Cardiac septum (tissue), 1 donor: ENCODE data around the gene UBE3B. TPM values are rescaled to one million over a fixed set of nuclear protein-coding genes. Genes with fewer than 3 reads are reported as not detected.

ENCODE experiments used
- DNase-seq: peaks from one replicate; pipeline ENCODE4 v3.0.0-alpha.2; 2020; ENCODE audit warnings: low spot score
- intact Hi-C: fragments of 100-400 bp; cut with DNase I; formaldehyde crosslinking; loops from one replicate; pipeline ENCODE4 v1.14.0; 2022
- total RNA-seq: library from RNA; stranded (reverse); fragmentation: NEBNext Ultra II Directional; extraction: Animal tissue kit (Norgen Biotek cat#: 25700); gene quantifications from one replicate; pipeline ENCODE4 v1.2.1, GENCODE V29; 2021
- donor health status: DM: no; HTN: no; CAD: no.

UBE3B gene
- total RNA-seq, 1 donor from 2014 or later = 47.1 TPM

- intact Hi-C loops = no loop called here
- no peak for DNase-seq
Observed at GRCh38 chr12:109489016-109489954, 11.9 kb downstream of the UBE3B start.

GRCh38 chr12:109489955-109490565 lies 12.6 kb downstream of the UBE3B start:
- no peak for DNase-seq
- intact Hi-C loops = no loop called here

- DNase-seq = no peak
- intact Hi-C loops = no loop called here
Observed at GRCh38 chr12:109491671-109492070, 14.2 kb downstream of the UBE3B start.

- intact Hi-C loops = no loop called here
- DNase-seq = no peak
Observed at GRCh38 chr12:109492371-109492770, 14.9 kb downstream of the UBE3B start.

- DNase-seq = no peak
- intact Hi-C loops = no loop called here
Observed at GRCh38 chr12:109493090-109493489, 15.7 kb downstream of the UBE3B start.

- intact Hi-C loops = no loop called here
- DNase-seq = no peak
Observed at GRCh38 chr12:109493938-109494337, 16.5 kb downstream of the UBE3B start.

GRCh38 chr12:109494348-109494881 lies 17.0 kb downstream of the UBE3B start:
- no peak for DNase-seq
- intact Hi-C loops = no loop called here

GRCh38 chr12:109495012-109495411 lies 17.6 kb downstream of the UBE3B start:
- intact Hi-C loops = no loop called here
- no peak for DNase-seq

- no peak for DNase-seq
- intact Hi-C loops = no loop called here
Observed at GRCh38 chr12:109496306-109496705, 18.9 kb downstream of the UBE3B start.

- intact Hi-C loops = no loop called here
- DNase-seq = no peak
Observed at GRCh38 chr12:109497675-109498074, 20.2 kb downstream of the UBE3B start.

GRCh38 chr12:109500406-109501185 lies 23.2 kb downstream of the UBE3B start:
- DNase-seq = no peak
- intact Hi-C loops = no loop called here

GRCh38 chr12:109501299-109501698 lies 23.9 kb downstream of the UBE3B start:
- intact Hi-C loops = no loop called here
- no peak for DNase-seq

- DNase-seq = no peak
- intact Hi-C loops = no loop called here
Observed at GRCh38 chr12:109502332-109502731, 24.9 kb downstream of the UBE3B start.

GRCh38 chr12:109503611-109504010 lies 26.2 kb downstream of the UBE3B start:
- intact Hi-C loops = no loop called here
- no peak for DNase-seq

GRCh38 chr12:109504068-109504467 lies 26.6 kb downstream of the UBE3B start:
- intact Hi-C loops = no loop called here
- DNase-seq = no peak

- intact Hi-C loops = no loop called here
- DNase-seq = no peak
Observed at GRCh38 chr12:109510196-109510595, 32.8 kb downstream of the UBE3B start.

- intact Hi-C loops = no loop called here
- DNase-seq = no peak
Observed at GRCh38 chr12:109512608-109513007, 35.2 kb downstream of the UBE3B start.

- DNase-seq = no peak
- intact Hi-C loops = no loop called here
Observed at GRCh38 chr12:109513051-109513450, 35.6 kb downstream of the UBE3B start.

GRCh38 chr12:109513977-109514376 lies 36.5 kb downstream of the UBE3B start:
- intact Hi-C loops = no loop called here
- DNase-seq = no peak

- no peak for DNase-seq
- intact Hi-C loops = loop anchor here (2.0 to 5.0 kb wide), 2 partner anchors 80 to 257 kb away; no protein-coding TSS in a partner anchor
Observed at GRCh38 chr12:109517619-109518018, 40.2 kb downstream of the UBE3B start.
